GM12891 (cell line): ENCODE results near the gene KIT.

ENCODE experiments used
- PAX5 ChIP-seq: IDR thresholded peaks from 2 replicates; pipeline ENCODE4 v1.6.1; 2011; ENCODE audit warnings: low read length, moderate library complexity, mild to moderate bottlenecking; ENCODE audit not compliant: insufficient read depth, severe bottlenecking
- POLR2A ChIP-seq: IDR thresholded peaks from 2 replicates; pipeline ENCODE4 v1.6.1; 2011; ENCODE audit warnings: low read depth, low read length, control low read depth
- POLR2AphosphoS5 ChIP-seq: IDR thresholded peaks from 2 replicates; pipeline ENCODE4 v1.6.1; 2011; ENCODE audit warnings: low read depth, low read length, control low read depth
- POU2F2 ChIP-seq: IDR thresholded peaks from 2 replicates; pipeline ENCODE4 v1.6.1; 2011; ENCODE audit warnings: low read depth, mild to moderate bottlenecking, control low read depth, low read length, moderate library complexity
- TAF1 ChIP-seq: IDR thresholded peaks from 2 replicates; pipeline ENCODE4 v1.6.1; 2011; ENCODE audit warnings: low read depth, low read length, control low read depth

DNA sequence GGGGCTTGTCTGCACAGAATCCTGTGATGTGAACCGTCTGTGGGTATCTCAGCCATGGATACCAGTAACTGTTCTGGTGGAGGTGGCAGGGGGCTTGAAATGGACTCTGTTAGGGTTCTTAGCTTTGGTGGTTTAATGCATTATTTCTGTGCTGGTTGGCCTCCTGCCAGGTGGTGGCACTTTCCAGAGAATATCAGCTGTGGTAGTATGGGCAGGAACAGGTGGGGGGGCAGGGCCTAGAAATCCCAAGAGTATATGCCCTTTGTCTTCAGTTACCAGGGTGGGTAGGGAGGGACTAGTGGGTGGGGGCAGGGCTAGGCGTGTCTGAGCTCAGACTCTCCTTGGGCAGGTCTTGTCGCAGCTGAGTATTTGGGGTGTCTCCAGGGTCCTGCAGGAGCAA, 106.7 kb downstream of the KIT start:
- no peak for TF ChIP-seq POLR2A
- TF ChIP-seq POLR2AphosphoS5: no peak
- no peak for TF ChIP-seq POU2F2
- TF ChIP-seq TAF1: no peak
- TF ChIP-seq PAX5: no peak
